ENCODE measurements around the gene CILP2. TPM values are rescaled to one million over a fixed set of nuclear protein-coding genes. Genes with fewer than 3 reads are reported as not detected.

The CILP2 gene
- total RNA-seq, 3 donors from 2014 or later: 0.09 TPM; not detected in 2

- Histone ChIP-seq H3K4me1 (ENCODE audit: low read depth) (no peaks in the 10 kb centered on the region), H3K9me3 (no peaks in the 10 kb centered on the region), H3K36me3 (ENCODE audit: low read depth) (peaks cover 32% of the 10 kb centered on the region), H3K4me3 (no peak overlapping the region)
- DNase-seq (no peak), ATAC-seq (no peak)
- no peak for TF ChIP-seq CTCF (IDR thresholded peaks at IDR 0.05)
- intact Hi-C loops (cut with DNase I, micrococcal nuclease): loop anchor here in 1 of 2 donors (10.0 kb wide), 1 partner anchor 134 kb away; no protein-coding TSS in a partner anchor
These were observed 39.6 kb upstream of the CILP2 start for GRCh38 chr19:19498255-19498991.

GRCh38 chr19:19499272-19499995 is 38.6 kb upstream of the CILP2 start:
- H3K36me3 ChIP-seq (ENCODE audit: low read depth): peaks cover 32% of the 10 kb centered on the region
- intact Hi-C loops (cut with DNase I, micrococcal nuclease): loop anchor here in 1 of 2 donors (10.0 kb wide), 1 partner anchor 135 kb away; no protein-coding TSS in a partner anchor
- H3K4me3 ChIP-seq: no peak overlapping the region
- H3K4me1 ChIP-seq (ENCODE audit: low read depth): no peaks in the 10 kb centered on the region
- no peak for TF ChIP-seq CTCF (IDR thresholded peaks at IDR 0.05)
- ATAC-seq: peak; percentile 3
- no peaks in the 10 kb centered on the region for H3K9me3 ChIP-seq
- DNase-seq: no peak

GRCh38 chr19:19500975-19501644 is 37.0 kb upstream of the CILP2 start:
- Histone ChIP-seq H3K4me1 (ENCODE audit: low read depth) (no peaks in the 10 kb centered on the region), H3K4me3 (no peak overlapping the region), H3K36me3 (ENCODE audit: low read depth) (peaks cover 28% of the 10 kb centered on the region), H3K9me3 (no peaks in the 10 kb centered on the region)
- ATAC-seq: no peak
- intact Hi-C loops (cut with DNase I, micrococcal nuclease): no loop called here
- no peak for DNase-seq
- TF ChIP-seq CTCF (IDR thresholded peaks at IDR 0.05): no peak

- Histone ChIP-seq H3K36me3 (ENCODE audit: low read depth) (peaks cover 24% of the 10 kb centered on the region), H3K4me3 (no peak overlapping the region), H3K4me1 (ENCODE audit: low read depth) (no peaks in the 10 kb centered on the region), H3K9me3 (no peaks in the 10 kb centered on the region)
- intact Hi-C loops (cut with DNase I, micrococcal nuclease): no loop called here
- TF ChIP-seq CTCF (IDR thresholded peaks at IDR 0.05): no peak
- no peak for DNase-seq
- ATAC-seq: no peak
These were observed 36.3 kb upstream of the CILP2 start for GRCh38 chr19:19501798-19502197.

GRCh38 chr19:19502281-19502680 is 35.8 kb upstream of the CILP2 start:
- DNase-seq: no peak
- ATAC-seq: no peak
- Histone ChIP-seq H3K9me3 (no peaks in the 10 kb centered on the region), H3K4me1 (ENCODE audit: low read depth) (no peaks in the 10 kb centered on the region), H3K4me3 (no peak overlapping the region), H3K36me3 (ENCODE audit: low read depth) (peaks cover 24% of the 10 kb centered on the region)
- intact Hi-C loops (cut with DNase I, micrococcal nuclease): no loop called here
- TF ChIP-seq CTCF (IDR thresholded peaks at IDR 0.05): no peak
